ENCODE data around the gene CLDN3.
"Not testable (repeated sequence)": the region's sequence is repeated elsewhere in the genome, so short reads cannot be mapped to it uniquely, and the experiment has no call there.

CLDN3 gene, protein sequence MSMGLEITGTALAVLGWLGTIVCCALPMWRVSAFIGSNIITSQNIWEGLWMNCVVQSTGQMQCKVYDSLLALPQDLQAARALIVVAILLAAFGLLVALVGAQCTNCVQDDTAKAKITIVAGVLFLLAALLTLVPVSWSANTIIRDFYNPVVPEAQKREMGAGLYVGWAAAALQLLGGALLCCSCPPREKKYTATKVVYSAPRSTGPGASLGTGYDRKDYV

DNA sequence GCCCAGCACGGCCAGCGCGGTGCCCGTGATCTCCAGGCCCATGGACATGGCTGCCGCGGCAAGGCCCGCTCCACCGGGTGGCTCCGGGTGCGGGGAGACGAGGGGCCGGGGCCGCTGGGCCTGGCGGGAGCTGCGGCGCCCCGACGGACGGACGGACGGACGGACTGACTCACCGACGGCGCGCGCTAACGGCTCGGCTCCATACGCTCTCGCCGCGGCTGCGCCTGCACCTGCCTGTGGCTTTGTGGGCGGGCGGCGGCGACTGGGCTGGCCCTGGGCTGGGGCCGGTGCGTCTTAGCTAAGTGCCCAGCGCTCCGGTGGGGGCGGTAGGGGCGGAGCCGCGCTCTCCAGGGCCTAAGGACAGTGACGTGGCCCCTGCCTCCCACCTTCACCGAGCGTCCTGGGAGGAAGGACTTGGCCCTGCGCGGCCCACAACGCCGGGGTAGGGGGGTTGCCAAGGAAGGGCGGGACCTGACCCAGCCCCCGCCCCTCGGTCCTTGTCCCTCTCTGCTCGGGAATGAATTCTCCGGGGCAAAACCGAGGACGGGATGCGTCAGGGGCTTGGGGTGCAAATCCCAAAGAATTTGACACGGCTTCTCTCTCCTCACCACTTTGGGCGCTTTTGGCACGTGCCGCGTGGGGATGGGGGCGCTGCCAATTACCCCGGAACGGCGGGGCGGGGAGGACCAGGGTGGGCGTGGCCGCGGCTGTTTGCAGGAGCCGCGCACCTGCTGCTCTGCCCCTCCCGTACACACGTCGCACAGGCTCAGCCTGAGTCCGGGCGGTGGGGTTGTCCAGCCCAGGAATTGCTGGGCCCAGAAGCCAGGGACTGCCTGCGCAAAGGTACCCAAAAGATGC is at the start of gene CLDN3:
CLDN3 (minus strand) TSS at position 269 of the 858 bp plus-strand sequence; CDS start at position 48, 221 bp downstream.
- no peak for DNase-seq (ENCODE audit: low read depth in 1 of 2, low spot score in 1 of 2)

DNA sequence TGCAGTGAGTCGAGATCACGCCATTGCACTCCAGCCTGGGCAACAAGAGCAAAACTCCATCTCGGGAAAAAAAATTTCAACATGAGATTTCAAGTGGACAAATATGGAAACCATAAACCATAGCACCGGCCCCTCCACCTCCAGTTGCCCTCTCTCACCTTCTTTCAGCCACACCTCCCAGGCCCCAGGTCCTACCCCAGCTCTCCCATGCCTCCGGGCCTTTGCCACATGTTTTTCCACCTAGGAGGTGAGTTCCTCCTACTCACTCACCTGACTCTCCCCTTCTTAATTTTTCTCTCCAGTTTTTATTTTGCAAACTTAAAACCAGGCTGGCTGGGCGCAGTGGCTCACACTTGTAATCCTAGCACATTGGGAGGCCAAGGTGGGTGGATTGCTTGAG is 47.1 kb upstream of the CLDN3 start:
- no peak for DNase-seq (ENCODE audit: low read depth in 1 of 2, low spot score in 1 of 2)

DNA sequence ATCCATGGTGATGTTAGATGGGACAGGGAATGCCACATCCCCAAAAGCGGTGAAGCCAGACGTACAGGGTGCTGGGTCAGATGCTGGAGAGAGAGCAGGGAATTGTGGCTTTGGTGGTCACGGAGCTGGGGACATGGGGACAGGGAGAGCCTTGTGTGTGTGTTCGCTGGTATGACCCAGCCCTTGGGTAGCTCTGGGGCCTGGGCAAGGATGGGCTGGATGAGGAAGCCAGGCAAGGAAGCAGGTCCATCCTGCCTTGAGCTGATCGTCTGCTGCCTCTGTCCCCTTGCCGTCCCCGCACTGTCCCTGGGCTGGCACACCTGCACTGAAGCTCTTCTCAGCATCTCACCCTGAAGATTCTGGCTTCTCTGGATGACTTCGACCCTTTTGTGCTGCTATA is 45.4 kb upstream of the CLDN3 start:
- DNase-seq (ENCODE audit: low read depth in 1 of 2, low spot score in 1 of 2): no peak

DNA sequence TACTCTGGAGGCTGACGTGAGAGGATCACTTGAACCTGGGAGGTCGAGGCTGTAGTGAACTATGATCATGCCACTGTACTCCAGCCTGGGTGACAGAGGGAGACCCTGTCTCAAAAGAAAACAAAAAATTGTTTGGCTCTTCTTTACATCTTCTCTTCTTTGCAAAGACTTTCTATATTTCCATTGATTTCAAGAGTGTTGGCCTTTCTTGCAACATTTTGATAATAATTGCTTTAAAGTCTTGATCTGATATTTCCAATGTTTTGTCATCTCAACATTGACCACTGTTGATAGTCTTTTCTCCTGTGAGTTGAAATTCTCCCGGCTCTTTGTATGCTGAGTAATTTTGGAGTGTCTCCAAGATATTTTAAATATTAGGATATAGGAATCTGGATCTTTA is 42.9 kb upstream of the CLDN3 start:
- no peak for DNase-seq (ENCODE audit: low read depth in 1 of 2, low spot score in 1 of 2)

DNA sequence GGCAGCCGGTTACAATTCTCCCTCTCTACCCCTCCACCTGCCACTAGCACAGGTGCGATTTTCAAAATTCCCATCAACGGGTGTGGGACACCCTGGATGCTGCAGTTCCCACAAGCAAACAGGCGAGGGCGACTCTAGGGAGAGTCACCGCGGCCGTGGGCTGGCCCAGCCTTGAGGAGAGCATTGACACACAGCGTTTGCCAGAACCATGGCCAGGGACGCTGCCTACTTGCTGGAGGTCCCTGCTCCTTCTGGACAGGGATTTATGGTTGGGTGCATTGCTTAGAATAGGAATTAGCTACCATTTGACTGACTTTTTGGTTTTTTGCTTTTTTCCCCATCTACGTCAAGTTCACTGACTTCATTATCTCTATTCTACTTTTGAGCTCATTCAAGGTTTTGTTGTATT is 41.7 kb upstream of the CLDN3 start:
- peak; percentile 35 to 45 for DNase-seq (ENCODE audit: low read depth in 1 of 2, low spot score in 1 of 2)

DNA sequence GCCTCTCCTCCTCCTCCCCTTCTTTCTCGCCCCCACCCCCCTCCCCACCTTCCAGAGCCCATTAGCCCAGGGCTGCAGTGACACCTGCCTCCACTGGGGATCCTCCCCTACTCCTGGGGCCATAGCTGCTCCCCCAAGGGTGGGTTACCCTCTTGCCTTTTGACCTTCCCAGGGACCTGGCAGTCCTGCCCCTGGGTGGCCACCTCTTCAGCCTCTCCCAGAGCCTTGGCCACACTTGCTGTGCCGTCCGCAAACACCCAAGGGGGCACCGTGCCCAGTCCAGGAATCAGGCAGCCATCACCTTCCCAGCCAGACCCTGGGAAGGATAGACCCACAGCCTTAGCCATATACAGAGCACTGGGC is 40.9 kb upstream of the CLDN3 start:
- no peak for DNase-seq (ENCODE audit: low read depth in 1 of 2, low spot score in 1 of 2)

DNA sequence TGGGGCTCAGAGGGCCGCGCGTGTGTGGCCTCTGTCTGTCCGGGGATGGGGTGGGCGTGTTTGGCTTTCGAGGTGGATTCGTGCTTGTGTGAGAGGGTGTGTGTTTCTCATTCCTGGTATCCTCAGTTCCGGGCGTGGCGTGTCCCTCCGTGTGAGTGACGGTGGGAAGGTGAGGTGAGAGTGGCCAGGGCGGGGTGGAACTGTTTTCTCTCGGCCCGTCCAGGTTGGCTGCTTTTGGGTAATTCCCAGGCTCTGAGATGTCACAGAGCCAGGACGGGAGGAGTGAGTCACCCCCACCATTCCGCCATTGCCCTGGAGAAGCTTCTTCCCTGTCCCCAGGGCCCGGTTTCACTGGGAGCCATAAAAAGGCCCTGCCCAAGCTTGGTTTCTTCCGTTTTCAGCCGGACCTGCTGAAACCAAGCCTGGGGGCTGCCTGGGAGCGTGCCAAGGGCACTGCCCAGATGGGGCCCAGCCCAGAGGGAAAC is 39.4 kb upstream of the CLDN3 start:
- no peak for DNase-seq (ENCODE audit: low read depth in 1 of 2, low spot score in 1 of 2)

DNA sequence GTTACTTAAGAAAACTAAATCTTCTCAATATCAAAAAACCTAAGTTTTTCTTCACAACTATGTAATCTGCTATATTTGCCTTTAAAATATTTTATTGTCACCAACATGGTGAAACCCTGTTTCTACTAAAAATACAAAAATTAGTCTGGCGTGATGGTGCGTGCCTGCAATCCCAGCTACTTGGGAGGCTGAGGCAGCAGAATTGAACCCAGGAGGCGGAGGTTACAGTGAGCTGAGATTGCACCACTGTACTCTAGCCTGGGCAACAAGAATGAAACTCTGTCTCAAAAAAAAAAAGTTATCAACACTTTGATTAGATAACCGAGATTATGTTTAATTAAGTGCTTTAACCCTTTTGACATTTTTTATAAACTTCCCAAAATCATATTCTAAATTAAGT is 32.4 kb upstream of the CLDN3 start:
- no peak for DNase-seq (ENCODE audit: low read depth in 1 of 2, low spot score in 1 of 2)

DNA sequence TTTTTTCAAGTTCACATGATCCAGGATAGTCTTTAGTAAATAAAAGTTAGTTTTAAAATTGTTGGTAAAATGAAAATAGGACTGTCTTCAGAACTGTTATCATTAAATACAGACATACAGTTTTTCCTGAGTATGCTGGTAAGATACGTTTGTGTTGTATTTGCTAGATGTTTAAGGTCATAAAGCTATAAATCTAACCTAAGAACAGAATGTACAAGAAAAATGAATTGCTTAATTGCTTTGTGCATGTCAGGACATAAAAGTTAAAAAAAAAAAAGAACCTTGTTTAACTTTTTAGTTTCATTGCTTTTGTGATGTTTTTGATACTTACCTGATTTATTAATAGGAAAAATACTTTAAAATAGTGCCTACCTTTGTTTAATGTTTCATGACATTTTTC is 31.5 kb upstream of the CLDN3 start:
- no peak for DNase-seq (ENCODE audit: low read depth in 1 of 2, low spot score in 1 of 2)

DNA sequence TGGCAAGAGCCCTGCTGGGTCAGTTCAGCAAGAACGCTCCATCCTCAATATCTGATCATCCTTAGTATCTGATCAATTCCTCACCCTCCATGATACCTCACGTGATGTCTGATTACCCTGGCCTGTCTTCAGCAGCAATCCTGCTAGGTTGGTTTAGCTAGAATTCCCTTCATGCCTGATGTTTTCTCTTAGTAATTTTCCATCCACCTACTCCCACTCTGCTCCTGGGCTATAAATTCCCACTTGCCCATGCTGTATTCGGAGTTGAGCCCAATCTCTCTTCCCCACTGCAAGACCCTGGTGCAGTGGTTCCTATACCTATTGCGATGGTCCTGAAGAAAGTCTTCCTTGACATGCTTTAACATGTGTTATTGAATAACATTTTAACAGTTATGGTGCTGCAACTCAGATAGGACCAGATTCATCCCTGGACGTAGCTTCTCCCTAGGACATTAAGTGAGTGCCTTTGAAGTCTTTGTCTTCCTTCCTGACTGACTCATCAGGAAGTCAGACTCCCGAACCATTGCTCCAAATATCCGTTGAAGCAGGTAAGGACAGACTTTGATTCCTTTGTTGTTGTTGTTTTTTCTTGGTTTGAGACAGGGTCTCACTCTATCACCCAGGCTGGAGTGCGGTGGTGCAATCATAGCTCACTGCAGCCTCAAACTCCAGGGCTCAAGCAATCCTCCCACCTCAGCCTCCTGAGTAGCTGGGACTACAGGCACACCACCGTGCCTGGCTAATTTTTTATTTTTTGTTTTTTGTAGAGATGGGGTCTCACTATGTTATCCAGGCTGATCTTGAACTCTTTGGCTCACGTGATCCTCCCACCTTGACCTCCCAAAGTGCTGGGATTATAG is 29.4 kb upstream of the CLDN3 start:
- DNase-seq (ENCODE audit: low read depth in 1 of 2, low spot score in 1 of 2): no peak

DNA sequence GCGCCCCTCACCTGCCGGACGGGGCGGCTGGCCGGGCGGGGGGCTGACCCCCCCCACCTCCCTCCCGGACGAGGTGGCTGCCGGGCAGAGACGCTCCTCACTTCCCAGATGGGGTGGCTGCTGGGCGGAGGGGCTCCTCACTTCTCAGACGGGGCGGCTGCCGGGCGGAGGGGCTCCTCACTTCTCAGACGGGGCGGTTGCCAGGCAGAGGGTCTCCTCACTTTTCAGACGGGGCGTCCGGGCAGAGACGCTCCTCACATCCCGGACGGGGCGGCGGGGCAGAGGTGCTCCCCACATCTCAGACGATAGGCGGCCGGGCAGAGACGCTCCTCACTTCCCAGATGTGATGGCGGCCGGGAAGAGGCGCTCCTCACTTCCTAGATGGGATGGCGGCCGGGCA is 27.1 kb upstream of the CLDN3 start:
- not testable (repeated sequence) for DNase-seq (ENCODE audit: low read depth in 1 of 2, low spot score in 1 of 2)

DNA sequence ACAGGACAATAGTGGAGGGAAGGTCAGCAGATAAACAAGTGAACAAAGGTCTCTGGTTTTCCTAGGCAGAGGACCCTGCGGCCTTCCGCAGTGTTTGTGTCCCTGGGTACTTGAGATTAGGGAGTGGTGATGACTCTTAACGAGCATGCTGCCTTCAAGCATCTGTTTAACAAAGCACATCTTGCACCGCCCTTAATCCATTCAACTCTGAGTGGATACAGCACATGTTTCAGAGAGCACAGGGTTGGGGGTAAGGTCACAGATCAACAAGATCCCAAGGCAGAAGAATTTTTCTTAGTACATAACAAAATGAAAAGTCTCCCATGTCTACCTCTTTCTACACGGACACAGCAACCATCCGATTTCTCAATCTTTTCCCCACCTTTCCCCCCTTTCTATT is 26.6 kb upstream of the CLDN3 start:
- not testable (repeated sequence) for DNase-seq (ENCODE audit: low read depth in 1 of 2, low spot score in 1 of 2)

DNA sequence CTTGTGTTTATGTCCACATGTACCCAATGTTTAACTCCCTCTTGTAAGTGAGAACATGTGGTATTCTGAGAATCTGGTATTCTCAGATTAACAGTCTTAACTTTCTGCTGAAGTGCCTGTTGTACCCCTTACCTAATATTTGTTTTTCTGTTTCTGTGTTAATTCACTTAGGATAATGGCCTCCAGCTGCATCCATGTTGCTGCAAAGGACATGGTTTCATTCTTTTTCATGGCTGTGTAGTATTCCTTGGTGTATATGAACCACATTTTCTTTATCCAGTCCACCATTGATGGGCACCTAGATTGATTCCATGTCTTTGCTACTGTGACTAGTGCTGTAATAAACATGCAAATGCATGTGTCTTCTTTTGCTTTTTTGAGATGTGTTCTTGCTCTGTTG is 25.1 kb upstream of the CLDN3 start:
- DNase-seq (ENCODE audit: low read depth in 1 of 2, low spot score in 1 of 2): not testable (repeated sequence)

DNA sequence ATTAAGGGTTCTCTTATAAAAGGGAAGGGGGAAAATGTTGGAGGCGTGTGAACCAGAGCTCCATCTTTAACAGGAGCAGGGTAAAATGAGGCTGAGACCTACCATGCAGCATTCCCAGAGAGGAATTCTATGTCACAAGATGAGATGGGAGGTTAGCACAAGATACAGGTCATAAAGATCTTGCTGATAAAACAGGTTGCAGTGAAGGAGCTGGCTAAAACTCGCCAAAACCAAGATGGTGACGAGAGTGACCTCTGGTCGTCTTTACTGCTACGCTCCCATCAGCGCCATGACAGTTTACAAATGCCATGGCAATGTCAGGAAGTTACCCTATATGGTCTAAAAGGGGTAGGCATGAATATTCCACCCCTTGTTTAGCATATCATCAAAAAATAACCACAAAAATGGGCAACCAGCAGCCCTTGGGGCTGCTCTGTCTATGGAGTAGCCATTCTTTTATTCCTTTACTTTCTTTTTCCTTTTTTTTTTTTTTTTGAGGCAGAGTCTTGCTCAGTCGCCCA is 21.2 kb upstream of the CLDN3 start:
- not testable (repeated sequence) for DNase-seq (ENCODE audit: low read depth in 1 of 2, low spot score in 1 of 2)

DNA sequence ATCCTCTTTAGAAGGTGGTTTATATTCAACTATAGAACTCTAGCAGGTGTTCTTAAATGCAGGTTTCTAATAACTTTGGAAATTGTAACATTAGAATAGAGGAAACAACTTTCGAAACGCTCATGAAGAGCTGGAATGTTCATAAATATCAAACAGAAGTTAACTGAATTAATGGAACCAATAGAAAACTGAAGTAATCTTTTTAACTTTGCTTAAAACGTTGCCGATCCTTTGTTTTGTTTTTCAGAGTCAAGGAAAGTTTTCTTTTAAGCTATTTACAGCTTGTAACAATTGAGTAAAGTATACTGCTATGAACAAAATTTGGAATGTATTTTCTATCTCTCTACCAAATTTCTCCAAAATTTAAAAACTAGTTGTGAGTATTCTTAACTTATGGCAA is 19.0 kb upstream of the CLDN3 start:
- no peak for DNase-seq (ENCODE audit: low read depth in 1 of 2, low spot score in 1 of 2)

DNA sequence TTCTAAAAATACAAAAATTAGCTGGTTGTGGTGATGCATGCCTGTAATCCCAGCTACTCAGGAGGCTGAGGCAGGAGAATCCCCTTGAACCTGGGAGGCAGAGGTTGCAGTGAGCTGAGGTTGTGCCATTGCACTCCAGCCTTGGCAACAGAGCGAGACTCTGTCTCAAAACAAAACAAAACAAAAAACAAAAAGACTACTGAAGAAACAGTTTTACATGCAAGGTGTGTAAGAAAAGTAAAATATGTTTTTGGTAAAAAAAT is 17.6 kb upstream of the CLDN3 start:
- DNase-seq (ENCODE audit: low read depth in 1 of 2, low spot score in 1 of 2): not testable (repeated sequence)

DNA sequence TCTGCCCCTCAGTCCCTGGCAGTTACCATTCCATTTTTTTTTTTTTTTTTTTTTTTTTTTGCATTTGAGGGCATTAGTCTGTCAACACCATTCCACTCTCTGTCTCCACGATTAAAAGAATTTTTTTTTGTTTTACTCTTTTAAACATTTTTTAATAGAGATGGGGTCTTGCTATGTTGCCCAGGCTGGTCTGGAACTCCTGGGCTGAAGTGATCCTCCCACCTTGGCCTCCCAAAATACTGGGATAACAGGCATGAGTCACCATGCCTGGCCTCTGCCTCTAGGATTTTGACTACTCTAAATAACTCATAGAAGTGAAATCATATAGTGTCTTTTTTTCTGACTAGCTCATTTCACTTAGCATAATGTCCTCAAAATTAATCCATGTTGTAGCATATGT is 16.5 kb upstream of the CLDN3 start:
- no peak for DNase-seq (ENCODE audit: low read depth in 1 of 2, low spot score in 1 of 2)

DNA sequence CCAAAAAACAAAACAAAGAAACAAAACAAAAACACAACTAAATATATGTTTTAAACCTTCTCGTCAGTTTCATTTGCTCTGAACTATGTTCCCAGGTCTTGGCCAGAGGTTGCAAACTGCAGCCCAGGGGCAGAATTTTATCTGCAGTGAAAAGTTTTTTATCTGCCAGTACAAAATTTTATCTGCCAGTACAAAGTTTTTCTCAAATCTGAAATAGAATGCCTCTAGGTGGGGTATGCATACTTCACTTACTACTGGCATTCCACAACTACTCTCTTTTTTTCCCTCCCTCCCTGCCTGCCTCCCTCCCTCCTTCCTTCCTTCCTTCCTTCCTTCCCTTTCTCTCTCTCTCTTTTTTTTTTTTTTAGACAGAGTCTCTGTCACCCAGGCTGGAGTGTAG is 9.4 kb upstream of the CLDN3 start:
- no peak for DNase-seq (ENCODE audit: low read depth in 1 of 2, low spot score in 1 of 2)

DNA sequence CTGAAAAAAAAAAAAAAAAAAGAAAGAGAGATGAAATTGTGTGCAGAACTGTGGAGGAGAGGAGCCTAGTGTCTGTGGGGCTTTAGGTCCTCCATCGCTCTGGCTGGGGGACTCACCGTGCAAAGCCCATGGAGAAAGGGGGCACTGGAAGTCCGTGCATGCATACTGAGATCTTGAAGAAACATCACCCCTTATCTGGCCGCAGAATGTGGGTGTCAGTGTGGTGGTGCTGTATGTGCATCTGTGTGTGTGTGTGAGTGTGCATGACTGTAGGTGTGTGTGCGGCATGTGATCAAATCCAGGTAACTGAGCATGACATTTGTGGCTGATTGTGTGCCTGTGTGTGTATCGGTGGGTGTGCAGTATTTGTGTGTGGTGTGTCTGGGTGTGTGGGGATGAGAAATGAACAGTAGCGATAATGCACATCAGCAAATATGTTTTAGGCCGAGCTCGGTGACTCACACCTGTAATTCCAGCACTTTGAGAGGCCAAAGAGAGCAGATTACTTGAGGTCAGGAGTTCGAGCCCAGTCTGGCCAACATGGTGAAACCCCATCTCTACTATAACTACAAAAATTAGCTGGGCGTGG is 8.8 kb upstream of the CLDN3 start:
- DNase-seq (ENCODE audit: low read depth in 1 of 2, low spot score in 1 of 2): no peak

DNA sequence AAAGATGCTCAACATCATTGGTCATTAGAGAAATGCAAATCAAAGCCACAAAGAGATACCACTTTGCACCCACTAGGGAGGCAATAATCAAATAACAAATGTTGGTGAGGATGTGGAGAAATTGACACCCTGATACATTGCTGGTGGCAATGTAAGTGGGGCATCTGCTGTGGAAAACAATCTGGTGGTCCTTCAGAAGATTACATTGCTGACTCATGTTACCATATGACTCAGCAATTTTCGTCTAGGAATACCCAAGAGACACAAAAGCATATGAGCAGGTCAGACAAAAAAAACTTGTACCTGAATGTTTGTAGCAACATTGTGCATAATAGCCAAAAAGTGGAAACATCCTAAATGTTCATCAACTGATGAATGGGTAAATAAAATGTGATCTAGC is 4.9 kb upstream of the CLDN3 start:
- no peak for DNase-seq (ENCODE audit: low read depth in 1 of 2, low spot score in 1 of 2)
